NB4 (cell line): Measurements from ENCODE around the gene CHDH.

Experiments used
- DNase-seq: peaks from one replicate; pipeline ENCODE4 v3.0.0; 2010; ENCODE audit warnings: low read depth
- H3K4me3 ChIP-seq: one replicate; pipeline ENCODE4 v1.5.1; 2011; ENCODE audit warnings: mild to moderate bottlenecking, low read depth, low read length, moderate library complexity
- MYC ChIP-seq: IDR thresholded peaks from 2 replicates; pipeline ENCODE4 v1.6.1; 2011; ENCODE audit warnings: low read depth, low read length
- POLR2A ChIP-seq: IDR thresholded peaks from 2 replicates; pipeline ENCODE4 v1.6.1; 2011; ENCODE audit warnings: mild to moderate bottlenecking; ENCODE audit not compliant: insufficient read length; ENCODE audit errors: extremely low read depth
- TF ChIP-seq, protein P1 (sequence below): IDR thresholded peaks from 2 replicates; pipeline ENCODE4 v1.6.1; 2011; ENCODE audit warnings: low read depth, low read length
- TF ChIP-seq, protein P2 (sequence below): IDR thresholded peaks from one replicate; pipeline ENCODE4 v1.5.1; 2012; ENCODE audit warnings: low read depth, low read length

CHDH gene

DNA sequence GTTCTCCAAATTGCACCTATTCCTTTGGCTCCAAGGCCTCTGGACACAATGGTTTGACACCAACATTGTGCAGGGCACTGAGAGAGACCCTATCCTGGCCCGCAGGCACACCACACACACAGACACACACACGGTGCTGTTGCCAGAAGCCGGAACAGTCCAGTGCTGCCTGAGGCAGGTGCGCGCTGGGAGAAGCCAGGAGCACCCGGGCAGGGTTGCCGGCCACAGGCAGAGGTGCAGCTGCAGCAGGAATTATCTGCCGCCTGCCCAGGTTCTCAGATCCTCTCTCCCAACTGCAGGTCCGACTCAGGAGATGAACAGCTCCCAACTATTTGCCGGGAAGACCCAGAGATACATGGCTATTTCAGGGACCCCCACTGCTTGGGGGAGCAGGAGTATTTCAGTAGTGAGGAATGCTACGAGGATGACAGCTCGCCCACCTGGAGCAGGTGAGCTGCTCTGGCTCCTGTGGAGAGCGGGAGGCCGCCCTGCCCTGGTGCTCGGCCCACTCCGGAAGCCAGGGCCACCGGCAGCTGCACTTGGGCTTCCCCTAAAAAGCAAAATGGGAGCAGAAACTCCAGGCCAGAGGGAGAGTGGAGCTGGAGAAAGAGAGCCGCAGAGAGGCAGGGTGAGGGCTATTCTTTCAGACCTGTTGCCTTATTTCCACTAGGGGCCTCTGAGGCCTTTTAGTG, 42.9 kb downstream of the CHDH start:
- TF ChIP-seq, protein P1, sequence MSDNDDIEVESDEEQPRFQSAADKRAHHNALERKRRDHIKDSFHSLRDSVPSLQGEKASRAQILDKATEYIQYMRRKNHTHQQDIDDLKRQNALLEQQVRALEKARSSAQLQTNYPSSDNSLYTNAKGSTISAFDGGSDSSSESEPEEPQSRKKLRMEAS = no peak
- TF ChIP-seq, protein P2, sequence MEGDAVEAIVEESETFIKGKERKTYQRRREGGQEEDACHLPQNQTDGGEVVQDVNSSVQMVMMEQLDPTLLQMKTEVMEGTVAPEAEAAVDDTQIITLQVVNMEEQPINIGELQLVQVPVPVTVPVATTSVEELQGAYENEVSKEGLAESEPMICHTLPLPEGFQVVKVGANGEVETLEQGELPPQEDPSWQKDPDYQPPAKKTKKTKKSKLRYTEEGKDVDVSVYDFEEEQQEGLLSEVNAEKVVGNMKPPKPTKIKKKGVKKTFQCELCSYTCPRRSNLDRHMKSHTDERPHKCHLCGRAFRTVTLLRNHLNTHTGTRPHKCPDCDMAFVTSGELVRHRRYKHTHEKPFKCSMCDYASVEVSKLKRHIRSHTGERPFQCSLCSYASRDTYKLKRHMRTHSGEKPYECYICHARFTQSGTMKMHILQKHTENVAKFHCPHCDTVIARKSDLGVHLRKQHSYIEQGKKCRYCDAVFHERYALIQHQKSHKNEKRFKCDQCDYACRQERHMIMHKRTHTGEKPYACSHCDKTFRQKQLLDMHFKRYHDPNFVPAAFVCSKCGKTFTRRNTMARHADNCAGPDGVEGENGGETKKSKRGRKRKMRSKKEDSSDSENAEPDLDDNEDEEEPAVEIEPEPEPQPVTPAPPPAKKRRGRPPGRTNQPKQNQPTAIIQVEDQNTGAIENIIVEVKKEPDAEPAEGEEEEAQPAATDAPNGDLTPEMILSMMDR = no peak
- TF ChIP-seq POLR2A = no peak
- no peak for TF ChIP-seq MYC
- no peak overlapping the region for H3K4me3 ChIP-seq
- DNase-seq = no peak

DNA sequence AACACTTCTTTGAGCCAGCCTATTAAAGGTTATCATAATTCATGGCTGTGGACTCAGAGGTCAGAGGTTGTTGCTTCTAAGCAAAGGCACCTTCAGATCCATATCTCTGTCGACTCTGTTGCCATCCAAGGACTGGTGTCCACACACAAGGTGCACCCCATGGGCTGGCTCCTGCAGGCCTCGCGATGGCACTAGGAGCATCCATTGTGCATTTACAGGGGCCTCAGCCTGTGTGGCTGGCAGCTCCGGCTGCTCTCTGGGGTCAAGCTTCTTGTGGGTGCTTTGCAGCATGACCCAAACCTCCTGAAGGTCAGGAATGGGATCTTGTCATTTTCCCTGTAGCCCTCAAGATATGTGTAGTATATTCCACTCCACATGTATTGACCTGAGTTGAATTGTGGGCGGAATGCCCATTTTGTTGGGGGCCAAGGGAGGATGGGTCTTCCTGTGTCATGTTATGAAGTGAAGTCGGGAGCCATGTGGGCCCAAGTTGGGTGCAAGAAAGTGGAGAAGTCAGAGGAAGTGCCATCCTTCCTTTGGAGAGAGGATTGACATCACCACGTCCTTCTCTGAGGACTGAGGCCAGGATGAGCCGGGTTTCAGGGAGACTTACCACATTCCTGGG, 43.9 kb downstream of the CHDH start:
- H3K4me3 ChIP-seq = no peak overlapping the region
- TF ChIP-seq MYC (no peak), POLR2A (no peak)
- TF ChIP-seq, protein P2 = no peak
- TF ChIP-seq, protein P1 = no peak
- DNase-seq = no peak

DNA sequence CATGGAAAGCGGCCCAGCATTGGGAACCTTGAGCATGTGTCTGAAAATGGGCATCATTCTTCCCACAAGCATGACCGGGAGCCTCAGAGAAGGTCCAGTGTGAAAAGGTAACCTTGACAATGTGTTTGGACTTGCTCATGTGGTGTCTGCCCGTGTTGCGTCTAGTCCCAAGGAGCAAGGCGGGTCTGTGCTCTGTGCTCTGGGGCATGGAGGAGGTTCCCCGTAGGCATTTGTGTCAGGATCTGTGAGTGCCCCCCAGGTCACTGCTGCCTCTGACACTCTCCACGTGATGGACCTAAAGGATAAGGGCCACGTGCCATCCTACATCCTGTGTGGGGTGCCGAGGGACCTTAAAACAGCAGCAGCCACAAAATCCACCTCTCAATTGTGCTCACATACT, 44.9 kb downstream of the CHDH start:
- no peak for DNase-seq
- no peak overlapping the region for H3K4me3 ChIP-seq
- TF ChIP-seq POLR2A (no peak), MYC (no peak)
- TF ChIP-seq, protein P1 = no peak
- TF ChIP-seq, protein P2 = no peak

DNA sequence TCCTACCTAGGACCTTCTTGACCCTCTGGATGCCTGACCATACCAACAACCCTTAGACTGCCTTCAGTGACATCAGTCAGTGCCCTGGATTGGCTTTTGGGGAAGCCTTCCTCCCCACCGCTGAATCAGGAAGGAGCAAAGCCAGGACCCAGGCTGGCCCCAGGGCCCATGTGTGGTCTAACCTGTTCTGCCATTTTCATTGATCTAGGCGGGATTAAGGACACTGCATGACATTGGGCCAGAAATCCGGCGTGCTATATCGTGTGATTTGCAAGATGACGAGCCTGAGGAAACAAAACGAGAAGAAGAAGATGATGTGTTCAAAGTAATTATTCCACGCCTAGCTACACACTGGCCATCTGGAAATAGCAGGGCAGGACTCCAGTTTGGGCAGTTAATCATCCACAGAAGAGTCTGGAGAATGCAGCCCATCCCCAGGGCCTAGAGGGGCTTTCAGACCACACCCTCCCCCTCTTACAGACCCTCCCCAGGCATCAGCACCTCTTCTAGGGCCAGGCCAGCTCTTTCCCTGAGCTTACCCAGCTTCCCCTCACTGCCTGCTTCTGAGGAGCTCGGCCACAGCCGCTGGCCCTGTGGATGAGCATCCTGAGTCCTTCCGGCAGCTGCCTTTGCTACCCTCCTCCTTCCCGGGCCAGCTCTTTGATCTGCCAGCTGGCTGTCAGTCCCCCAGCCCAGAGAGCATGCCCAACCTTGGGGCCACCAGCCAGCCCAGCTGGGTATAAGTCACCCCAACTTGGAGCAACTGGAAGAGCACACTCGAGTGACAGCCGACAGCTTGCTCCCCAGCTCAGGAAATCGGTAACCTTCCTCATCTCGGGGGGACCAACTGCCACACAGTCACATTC, 45.9 kb downstream of the CHDH start:
- TF ChIP-seq, protein P1 = no peak
- TF ChIP-seq MYC (no peak), POLR2A (no peak)
- TF ChIP-seq, protein P2 = no peak
- no peak overlapping the region for H3K4me3 ChIP-seq
- no peak for DNase-seq

DNA sequence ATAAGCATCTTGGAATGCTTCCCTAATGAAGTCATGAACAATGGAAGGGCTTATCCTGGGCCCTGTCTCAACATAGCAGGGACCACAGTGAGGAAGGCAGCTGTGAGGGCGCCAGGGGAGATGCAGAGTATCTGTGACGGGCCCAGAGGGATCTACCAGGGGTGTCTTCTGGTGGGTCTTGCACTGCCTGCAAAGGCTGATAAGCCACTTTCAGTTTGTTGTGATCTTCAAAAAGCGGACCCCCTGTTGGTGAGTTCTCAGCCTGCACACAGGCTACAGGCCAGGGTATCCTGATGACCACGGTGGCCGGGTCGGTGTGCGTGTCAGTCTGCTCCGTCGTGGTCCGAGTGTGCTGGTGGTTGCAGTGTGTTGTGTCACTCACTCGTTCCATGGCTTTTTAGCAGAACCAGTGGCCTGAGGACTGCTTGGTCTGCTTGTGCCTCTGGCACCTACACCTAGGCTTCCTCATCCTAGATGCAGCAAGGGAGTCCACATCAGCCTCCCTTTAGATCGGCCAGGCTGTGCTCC, 46.8 kb downstream of the CHDH start:
- no peak for DNase-seq
- no peak overlapping the region for H3K4me3 ChIP-seq
- TF ChIP-seq, protein P2 = no peak
- TF ChIP-seq MYC (no peak), POLR2A (no peak)
- TF ChIP-seq, protein P1 = no peak
